HEK293 (cell line): ENCODE measurements around the gene ADAMTS2.

Source experiments
- CTCF ChIA-PET: fragments of 350-600 bp; formaldehyde crosslinking; extraction: SDS; loops from one replicate; lab custom pipeline; 2021; ENCODE audit warnings: antibody characterized with exemption; lab: Yijun Ruan, JAX
- POLR2A ChIA-PET: fragments of 300-600 bp; formaldehyde crosslinking; extraction: SDS; loops from one replicate; lab custom pipeline; 2020; ENCODE audit warnings: antibody characterized with exemption, inconsistent platforms; lab: Yijun Ruan, JAX
- H3K27ac ChIP-seq: fragments of 200-500 bp; sonication (Bioruptor generic); 2 replicates; pipeline ENCODE4 v1.5.1; 2014; ENCODE audit warnings: low read depth, low read length, control low read depth, inconsistent platforms; ENCODE audit errors: extremely low read depth
- H3K36me3 ChIP-seq, 2 experiments: fragments of 200-500 bp in 1 of 2; sonication (Bioruptor generic) in 1 of 2; 1 replicate in 1 of 2; 2 replicates in 1 of 2; pipeline ENCODE4 v1.5.1; 2014 to 2017; ENCODE audit warnings: inconsistent platforms in 2 of 2, low read length in 2 of 2; ENCODE audit not compliant: control insufficient read depth in 2 of 2, insufficient read depth in 1 of 2
- H3K4me1 ChIP-seq: fragments of 200-500 bp; sonication (Bioruptor generic); 2 replicates; pipeline ENCODE4 v1.5.1; 2014; ENCODE audit warnings: mild to moderate bottlenecking, low read length, inconsistent platforms; ENCODE audit not compliant: control insufficient read depth, insufficient read depth
- H3K4me3 ChIP-seq: 2 replicates; pipeline ENCODE4 v1.5.1; 2011; ENCODE audit warnings: low read depth, mild to moderate bottlenecking, control low read depth, low read length, moderate library complexity
- H3K9me3 ChIP-seq: fragments of 200-500 bp; sonication (Bioruptor generic); 2 replicates; pipeline ENCODE4 v1.5.1; 2014; ENCODE audit warnings: low read depth, low read length, inconsistent platforms; ENCODE audit not compliant: control insufficient read depth, insufficient read depth
- BCL11A ChIP-seq: fragments of 450-650 bp; formaldehyde crosslinking; IDR thresholded peaks from 2 replicates; pipeline ENCODE4 v1.5.1; 2016; ENCODE audit warnings: low read depth, missing biosample characterization, missing genetic modification characterization
- GLI2 ChIP-seq: fragments of 450-650 bp; formaldehyde crosslinking; IDR thresholded peaks from 2 replicates; pipeline ENCODE4; 2017; ENCODE audit warnings: missing biosample characterization, missing genetic modification characterization, low read depth, borderline replicate concordance
- INSM2 ChIP-seq: fragments of 450-650 bp; formaldehyde crosslinking; IDR thresholded peaks from 2 replicates; pipeline ENCODE4 v1.5.1; 2016; ENCODE audit warnings: missing biosample characterization, missing genetic modification characterization
- KLF10 ChIP-seq: fragments of 450-650 bp; IDR thresholded peaks from 2 replicates; pipeline ENCODE4 v1.5.1; 2018; ENCODE audit warnings: missing biosample characterization, mild to moderate bottlenecking, missing genetic modification characterization
- PBX3 ChIP-seq: sonication (generic); formaldehyde crosslinking; IDR thresholded peaks from 2 replicates; pipeline ENCODE4 v1.8.1; 2022; ENCODE audit warnings: mild to moderate bottlenecking, moderate library complexity, missing genetic modification reagents
- PRDM4 ChIP-seq: fragments of 450-650 bp; formaldehyde crosslinking; IDR thresholded peaks from 2 replicates; pipeline ENCODE4 v1.5.1; 2017; ENCODE audit warnings: missing biosample characterization, missing genetic modification characterization
- TRIM28 ChIP-seq: IDR thresholded peaks from 2 replicates; pipeline ENCODE4 v1.6.1; 2011; ENCODE audit warnings: low read length, control low read depth, borderline replicate concordance
- ZNF133 ChIP-seq: fragments of 450-650 bp; formaldehyde crosslinking; IDR thresholded peaks from 2 replicates; pipeline ENCODE4 v1.5.1; 2016; ENCODE audit warnings: missing biosample characterization, missing genetic modification characterization
- ZNF140 ChIP-seq: fragments of 450-650 bp; formaldehyde crosslinking; IDR thresholded peaks from 2 replicates; pipeline ENCODE4 v1.5.1; 2016; ENCODE audit warnings: missing biosample characterization, missing genetic modification characterization
- ZNF146 ChIP-seq: fragments of 450-650 bp; formaldehyde crosslinking; IDR thresholded peaks from 2 replicates; pipeline ENCODE4 v1.5.1; 2016; ENCODE audit warnings: missing biosample characterization, missing genetic modification characterization
- ZNF169 ChIP-seq: fragments of 450-650 bp; formaldehyde crosslinking; IDR thresholded peaks from 2 replicates; pipeline ENCODE4 v1.5.1; 2016; ENCODE audit warnings: missing biosample characterization, missing genetic modification characterization
- ZNF175 ChIP-seq: fragments of 450-650 bp; formaldehyde crosslinking; IDR thresholded peaks from 2 replicates; pipeline ENCODE4 v1.5.1; 2016; ENCODE audit warnings: missing biosample characterization, missing genetic modification characterization
- ZNF23 ChIP-seq: fragments of 450-650 bp; formaldehyde crosslinking; IDR thresholded peaks from 2 replicates; pipeline ENCODE4 v1.5.1; 2016; ENCODE audit warnings: missing biosample characterization, missing genetic modification characterization, borderline replicate concordance
- ZNF350 ChIP-seq: fragments of 450-650 bp; formaldehyde crosslinking; IDR thresholded peaks from 2 replicates; pipeline ENCODE4 v1.5.0; 2017; ENCODE audit warnings: missing biosample characterization, mild to moderate bottlenecking, missing genetic modification characterization
- ZNF473 ChIP-seq: fragments of 450-650 bp; formaldehyde crosslinking; IDR thresholded peaks from 2 replicates; pipeline ENCODE4 v1.5.1; 2017; ENCODE audit warnings: missing biosample characterization, missing genetic modification characterization
- ZNF48 ChIP-seq: fragments of 450-650 bp; formaldehyde crosslinking; IDR thresholded peaks from 2 replicates; pipeline ENCODE4 v1.5.1; 2016; ENCODE audit warnings: missing biosample characterization, missing genetic modification characterization
- ZNF488 ChIP-seq: fragments of 450-650 bp; formaldehyde crosslinking; IDR thresholded peaks from 2 replicates; pipeline ENCODE4 v1.5.1; 2016; ENCODE audit warnings: missing biosample characterization, missing genetic modification characterization
- ZNF544 ChIP-seq: fragments of 450-650 bp; formaldehyde crosslinking; IDR thresholded peaks from 2 replicates; pipeline ENCODE4 v1.5.0; 2017; ENCODE audit warnings: missing biosample characterization, missing genetic modification characterization
- ZNF580 ChIP-seq: fragments of 450-650 bp; formaldehyde crosslinking; IDR thresholded peaks from 2 replicates; pipeline ENCODE4 v1.5.1; 2016; ENCODE audit warnings: missing biosample characterization, missing genetic modification characterization
- ZNF621 ChIP-seq: fragments of 450-650 bp; formaldehyde crosslinking; IDR thresholded peaks from 2 replicates; pipeline ENCODE4 v1.5.1; 2017; ENCODE audit warnings: missing biosample characterization, missing genetic modification characterization
- ZNF626 ChIP-seq: fragments of 450-650 bp; sonication (Bioruptor Pico); formaldehyde crosslinking; IDR thresholded peaks from 2 replicates; pipeline ENCODE4 v1.5.1; 2018; ENCODE audit warnings: missing biosample characterization, missing genetic modification characterization, inconsistent platforms
- ZNF639 ChIP-seq: fragments of 450-650 bp; formaldehyde crosslinking; IDR thresholded peaks from 2 replicates; pipeline ENCODE4 v1.5.1; 2016; ENCODE audit warnings: missing biosample characterization, missing genetic modification characterization
- ZSCAN18 ChIP-seq: fragments of 450-650 bp; formaldehyde crosslinking; IDR thresholded peaks from 2 replicates; pipeline ENCODE4 v1.5.1; 2016; ENCODE audit warnings: missing biosample characterization, missing genetic modification characterization

Gene ADAMTS2

GRCh38 chr5:179163236-179164155 lies 181.8 kb downstream of the ADAMTS2 start:
- ChIA-PET CTCF (interaction anchor here (0.8 kb wide), 1 partner anchor 330 kb away, joined by 3 read pairs; no protein-coding TSS in a partner anchor), POLR2A (no interaction called here)
- TF ChIP-seq ZNF580 (tag by site-specific recombination): no peak
- TF ChIP-seq ZNF140 (tag by site-specific recombination): no peak
- no peak for TF ChIP-seq KLF10 (tag by site-specific recombination)
- no peak for TF ChIP-seq ZNF626 (tag by site-specific recombination)
- no peak for TF ChIP-seq PRDM4 (tag by site-specific recombination)
- TF ChIP-seq ZNF544 (tag by site-specific recombination): no peak
- no peak for TF ChIP-seq ZNF639
- TF ChIP-seq PBX3 (CRISPR knock-in tag): no peak
- no peak for TF ChIP-seq ZSCAN18 (tag by site-specific recombination)
- no peaks in the 10 kb centered on the region for H3K9me3 ChIP-seq
- no peaks in the 10 kb centered on the region for H3K36me3 ChIP-seq
- no peak overlapping the region for H3K27ac ChIP-seq
- H3K4me1 ChIP-seq: no peaks in the 10 kb centered on the region
- no peak overlapping the region for H3K4me3 ChIP-seq

GRCh38 chr5:179162351-179163235 lies 182.7 kb downstream of the ADAMTS2 start:
- POLR2A ChIA-PET: no interaction called here
- Histone ChIP-seq H3K9me3 (no peaks in the 10 kb centered on the region), H3K27ac (no peak overlapping the region), H3K4me3 (no peak overlapping the region), H3K36me3 (no peaks in the 10 kb centered on the region), H3K4me1 (no peaks in the 10 kb centered on the region)
- TF ChIP-seq ZNF473 (tag by site-specific recombination) (no peak), ZNF146 (no peak), TRIM28 (no peak), ZNF350 (no peak), ZNF621 (no peak), ZNF488 (tag by site-specific recombination) (no peak), ZNF175 (tag by site-specific recombination) (no peak), GLI2 (tag by site-specific recombination) (no peak), ZNF133 (tag by site-specific recombination) (no peak), ZNF48 (tag by site-specific recombination) (no peak), INSM2 (tag by site-specific recombination) (no peak), ZNF23 (no peak), BCL11A (tag by site-specific recombination) (no peak), ZNF169 (no peak)
- CTCF ChIA-PET: no interaction called here
